ENCODE results near the gene CRACDL. TPM values are rescaled to one million over a fixed set of nuclear protein-coding genes. Genes with fewer than 3 reads are reported as not detected.

The CRACDL gene
- total RNA-seq, 1 donor from 2014 or later: 7.9 TPM

DNA sequence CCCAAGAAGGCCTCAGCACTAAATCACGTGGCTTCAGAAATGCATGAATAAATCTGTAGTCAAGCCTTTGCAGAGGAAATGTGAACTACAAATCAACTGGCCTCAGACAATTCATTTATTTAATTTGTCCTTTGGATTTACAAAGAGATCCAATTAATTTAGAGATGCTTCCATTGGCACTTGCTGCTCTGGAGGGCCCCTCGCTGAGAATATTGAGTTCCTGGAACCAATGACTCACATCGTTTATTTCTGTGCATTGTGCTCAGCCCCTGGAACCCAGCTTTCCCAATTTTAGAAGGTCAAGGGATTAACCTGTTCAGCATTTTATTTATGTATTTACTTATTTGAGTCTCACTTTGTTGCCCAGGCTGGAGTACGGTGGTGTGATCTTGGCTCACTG lies 157.9 kb downstream of the CRACDL start:
- DNase-seq (ENCODE audit: low spot score): no peak

DNA sequence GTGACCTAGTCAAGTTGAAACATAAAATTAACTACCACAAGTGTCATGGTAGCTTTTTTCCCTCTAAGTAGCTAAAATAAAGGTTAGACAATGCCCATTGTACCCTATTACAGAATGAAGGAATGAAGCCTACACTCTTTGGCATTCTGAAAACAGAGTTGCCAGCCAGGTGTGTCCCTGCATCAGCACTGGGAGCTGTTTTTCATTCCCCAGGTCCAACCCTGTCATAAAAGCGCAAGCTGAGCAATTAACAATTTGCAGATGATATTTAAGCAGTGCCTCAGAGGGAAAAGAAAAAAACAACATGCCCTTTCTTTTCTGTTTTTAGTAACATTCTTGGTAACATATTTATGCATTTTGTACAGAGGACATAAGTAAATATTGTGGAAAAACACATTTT lies 158.3 kb downstream of the CRACDL start:
- DNase-seq (ENCODE audit: low spot score): no peak

DNA sequence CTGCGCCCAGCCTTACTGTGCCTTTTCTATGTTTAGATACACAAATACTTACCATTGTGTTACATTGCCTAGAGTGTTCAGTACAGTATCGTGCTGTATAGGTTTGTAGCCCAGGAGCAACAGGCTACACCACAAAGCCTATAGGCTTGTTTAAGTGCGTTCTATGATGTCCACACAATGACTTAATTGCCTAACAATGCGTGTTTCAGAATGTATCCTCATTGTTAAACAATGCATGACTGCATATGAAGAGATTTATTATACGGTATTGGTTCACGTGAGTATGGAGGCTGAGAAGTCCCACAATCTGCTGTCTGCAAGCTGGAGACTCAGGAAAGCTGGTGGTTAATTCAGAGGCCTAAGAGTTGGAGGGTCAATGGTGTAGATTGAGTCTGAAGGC lies 158.9 kb downstream of the CRACDL start:
- DNase-seq (ENCODE audit: low spot score): no peak

DNA sequence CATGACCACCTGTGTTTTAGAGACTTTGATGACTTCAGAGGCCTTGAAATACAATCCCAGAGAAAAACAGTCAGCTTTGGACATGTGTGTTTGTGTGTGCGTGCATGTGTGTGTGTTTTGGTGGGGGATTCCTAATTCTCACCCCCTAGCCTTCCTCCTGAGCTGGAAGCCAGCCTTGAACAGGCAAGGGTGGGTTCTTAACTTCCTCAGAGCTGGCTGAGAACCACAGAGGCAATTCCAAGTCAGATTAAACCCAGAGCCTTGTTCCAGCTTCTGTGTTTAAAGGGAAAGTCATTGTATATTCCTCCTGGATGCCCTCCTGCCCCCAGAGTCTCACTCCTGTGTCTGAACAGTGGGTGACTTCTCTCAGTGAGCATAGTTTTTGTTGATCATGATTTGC lies 159.9 kb downstream of the CRACDL start:
- no peak for DNase-seq (ENCODE audit: low spot score)

DNA sequence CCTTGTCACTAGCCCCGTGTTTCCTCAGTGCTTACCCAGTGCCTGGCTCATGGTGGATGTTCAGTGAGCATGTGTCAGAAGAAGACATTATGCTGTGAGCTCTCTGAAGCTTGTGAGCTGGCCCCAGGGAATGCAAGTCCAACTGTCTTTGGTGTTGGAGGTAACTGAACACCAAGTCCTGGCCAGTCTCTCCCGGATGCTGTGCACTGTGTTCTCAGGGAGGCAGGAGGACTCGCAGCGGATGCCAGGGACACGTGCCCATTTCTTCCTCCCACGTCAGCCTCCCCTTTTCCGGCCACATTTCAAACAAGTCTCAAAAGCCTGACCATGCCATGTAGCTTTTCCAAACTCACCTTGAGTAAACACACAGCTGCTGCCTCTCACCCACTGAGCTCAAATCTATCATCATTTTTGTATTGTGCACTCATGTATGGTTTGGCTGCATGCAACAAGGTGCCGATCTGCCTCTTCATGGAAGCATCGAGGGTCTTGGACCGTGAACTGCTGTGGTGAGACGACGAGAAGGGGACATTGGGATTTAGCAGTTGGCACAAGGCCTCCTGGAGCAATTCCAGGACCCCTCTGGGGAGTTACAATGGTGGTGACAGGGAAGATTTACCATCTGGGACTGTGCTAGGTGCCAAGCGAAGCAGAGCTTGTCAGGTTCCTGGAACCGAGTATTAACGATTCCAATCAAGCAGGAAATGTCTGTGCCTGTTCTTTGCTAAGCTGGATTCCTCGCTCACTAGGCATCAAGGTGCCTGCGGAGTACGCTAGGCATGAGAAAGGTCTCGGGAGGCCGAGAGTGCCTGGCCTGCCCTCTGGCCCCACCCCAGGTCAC lies 160.7 kb downstream of the CRACDL start:
- no peak for DNase-seq (ENCODE audit: low spot score)

DNA sequence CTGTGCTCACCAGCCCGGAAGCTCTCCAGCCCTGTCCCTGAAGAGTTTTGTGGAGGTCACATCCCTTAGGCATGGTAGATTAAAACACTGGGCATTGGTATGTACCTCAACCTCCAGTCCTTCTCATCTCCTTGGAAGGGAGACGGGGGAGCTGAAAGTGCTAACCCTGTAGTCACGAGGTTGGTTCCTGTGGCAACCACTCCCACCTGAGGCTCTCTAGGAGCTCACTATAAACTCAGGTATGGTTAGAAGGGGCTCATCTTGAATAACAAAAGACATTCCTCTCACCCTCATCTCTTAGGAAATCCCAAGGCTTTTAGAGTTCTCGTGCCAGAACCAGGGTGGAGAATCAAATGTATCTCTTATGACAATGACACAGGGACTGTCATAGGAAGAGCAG lies 162.1 kb downstream of the CRACDL start:
- DNase-seq (ENCODE audit: low spot score): no peak

DNA sequence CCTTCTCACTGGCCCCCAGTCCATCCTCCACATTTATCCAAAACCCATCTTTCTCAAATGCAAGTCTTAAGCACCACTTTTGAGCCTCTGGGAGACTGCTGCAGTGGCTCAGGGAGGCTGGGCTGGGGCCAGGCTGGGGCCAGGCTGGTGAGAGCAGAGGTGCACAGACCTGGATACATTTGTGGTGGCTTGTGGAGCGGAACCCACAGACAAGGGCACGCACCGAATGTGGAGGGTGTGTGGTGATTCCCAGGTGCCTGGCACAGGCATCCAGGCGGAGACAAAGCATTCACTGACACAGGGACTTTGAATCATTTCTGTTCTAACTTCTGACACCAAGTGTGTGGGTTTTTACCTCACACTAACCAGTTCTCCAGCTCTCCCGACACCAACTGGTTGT lies 162.9 kb downstream of the CRACDL start:
- no peak for DNase-seq (ENCODE audit: low spot score)

DNA sequence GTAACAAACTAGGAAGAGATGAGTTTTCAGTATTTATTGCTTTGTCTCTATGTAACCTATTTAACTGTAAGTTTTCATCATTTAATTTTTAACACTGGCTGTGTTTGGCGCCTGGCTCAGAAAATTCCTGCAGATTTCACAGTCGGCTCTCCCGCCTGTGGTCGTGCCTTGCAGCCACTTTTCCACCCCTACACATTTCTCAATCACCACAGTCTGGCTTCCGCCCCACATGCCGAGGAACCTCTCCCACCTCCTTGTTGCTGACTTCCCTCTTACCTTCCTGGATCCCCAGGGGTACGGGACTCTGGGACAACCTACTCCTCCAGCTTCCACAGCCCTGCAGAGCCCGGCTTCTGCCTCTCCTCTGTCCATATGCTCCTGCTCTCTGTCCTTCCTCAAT lies 163.5 kb downstream of the CRACDL start:
- no peak for DNase-seq (ENCODE audit: low spot score)

DNA sequence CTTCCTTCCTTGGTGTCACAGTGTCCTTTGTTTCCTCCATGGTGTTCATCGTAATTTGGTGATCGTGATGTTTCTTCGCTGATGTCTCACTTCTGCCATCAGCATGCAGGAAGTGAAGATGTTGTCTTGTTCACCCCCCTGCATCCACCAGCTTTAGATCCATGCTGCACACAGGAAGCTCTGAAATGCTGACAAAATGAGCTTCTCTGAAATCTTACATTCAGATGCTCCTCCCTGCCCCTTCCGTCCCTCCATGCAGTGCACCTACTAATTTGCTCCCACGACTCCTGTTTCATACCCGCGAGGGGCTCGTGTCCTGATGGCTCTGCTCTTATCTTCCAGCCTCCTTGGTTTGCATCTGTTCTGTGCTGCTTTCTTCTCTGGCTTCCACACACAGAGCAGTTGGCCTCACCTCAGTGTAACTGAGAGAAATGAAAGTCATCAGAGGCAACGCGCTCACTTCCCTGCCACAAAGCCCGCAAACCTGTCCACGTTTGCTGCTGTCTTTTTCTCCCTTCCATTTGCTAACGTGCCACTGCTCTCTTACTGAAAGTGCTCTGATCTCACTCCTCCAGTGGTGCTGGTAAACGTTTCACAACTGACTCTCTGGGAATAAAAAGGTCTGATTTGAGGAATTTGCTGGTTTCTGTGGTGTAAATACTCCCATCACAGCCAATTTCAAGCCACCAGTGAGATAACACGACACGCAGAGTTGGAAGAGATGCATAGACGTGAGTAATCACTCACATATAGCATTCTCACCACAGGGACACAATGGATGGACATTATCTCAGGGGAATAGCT lies 164.1 kb downstream of the CRACDL start:
- DNase-seq (ENCODE audit: low spot score): no peak

DNA sequence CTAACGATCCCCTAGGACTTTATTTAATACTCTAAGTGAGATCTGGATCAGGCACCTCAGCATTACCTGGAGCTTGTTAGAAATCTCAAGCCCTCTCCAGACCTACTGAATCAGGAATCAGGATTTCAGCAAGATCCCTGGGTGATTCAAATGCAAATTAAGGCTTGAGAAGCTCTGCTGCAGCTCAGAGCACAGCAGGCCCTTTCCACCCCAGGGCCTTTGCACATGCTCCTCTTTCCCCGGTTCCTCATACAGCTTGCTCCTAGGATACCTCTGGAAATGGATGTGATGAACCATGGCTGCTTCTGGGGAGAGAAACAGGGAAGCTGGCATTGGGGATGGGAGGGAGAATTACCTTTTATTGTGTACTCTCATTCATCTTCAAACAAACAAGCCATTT lies 164.8 kb downstream of the CRACDL start:
- no peak for DNase-seq (ENCODE audit: low spot score)

DNA sequence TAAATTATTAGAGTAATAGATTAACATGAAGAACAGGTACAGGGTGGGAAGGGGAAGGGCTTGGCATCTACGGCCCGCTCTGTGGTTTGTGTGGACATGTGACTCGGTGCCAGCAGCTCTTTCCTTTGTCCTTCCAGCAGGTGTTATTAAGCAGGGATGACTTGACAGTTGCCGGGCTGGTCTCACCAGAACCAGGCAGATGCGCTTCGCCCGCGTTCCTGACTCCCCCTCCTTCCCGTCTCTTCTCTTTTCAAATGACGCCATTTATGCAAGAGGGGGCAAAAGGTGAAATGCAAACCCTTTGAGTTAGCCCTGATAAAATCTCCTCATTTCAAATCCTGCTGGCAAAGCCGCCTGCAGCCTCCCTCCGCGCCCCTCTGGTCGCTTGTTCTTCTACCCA lies 166.2 kb downstream of the CRACDL start:
- DNase-seq (ENCODE audit: low spot score): no peak

DNA sequence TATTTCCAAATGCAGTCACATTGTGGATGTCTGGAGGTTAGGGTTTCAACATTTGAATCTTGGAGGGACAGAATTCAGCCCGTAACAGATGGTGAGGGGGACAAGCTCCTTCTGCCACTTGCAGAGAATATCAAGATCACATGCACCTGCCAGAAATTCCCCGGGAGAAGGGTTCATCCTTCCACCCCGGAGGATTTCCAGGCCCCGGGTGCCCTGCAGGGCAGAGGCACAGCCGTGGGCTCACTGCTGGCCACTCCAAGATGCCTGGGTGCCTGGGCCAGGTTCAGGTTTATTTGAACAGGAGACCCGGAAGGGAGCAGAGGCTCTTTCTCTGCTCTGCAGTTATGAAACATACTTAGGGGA lies 166.9 kb downstream of the CRACDL start:
- no peak for DNase-seq (ENCODE audit: low spot score)

DNA sequence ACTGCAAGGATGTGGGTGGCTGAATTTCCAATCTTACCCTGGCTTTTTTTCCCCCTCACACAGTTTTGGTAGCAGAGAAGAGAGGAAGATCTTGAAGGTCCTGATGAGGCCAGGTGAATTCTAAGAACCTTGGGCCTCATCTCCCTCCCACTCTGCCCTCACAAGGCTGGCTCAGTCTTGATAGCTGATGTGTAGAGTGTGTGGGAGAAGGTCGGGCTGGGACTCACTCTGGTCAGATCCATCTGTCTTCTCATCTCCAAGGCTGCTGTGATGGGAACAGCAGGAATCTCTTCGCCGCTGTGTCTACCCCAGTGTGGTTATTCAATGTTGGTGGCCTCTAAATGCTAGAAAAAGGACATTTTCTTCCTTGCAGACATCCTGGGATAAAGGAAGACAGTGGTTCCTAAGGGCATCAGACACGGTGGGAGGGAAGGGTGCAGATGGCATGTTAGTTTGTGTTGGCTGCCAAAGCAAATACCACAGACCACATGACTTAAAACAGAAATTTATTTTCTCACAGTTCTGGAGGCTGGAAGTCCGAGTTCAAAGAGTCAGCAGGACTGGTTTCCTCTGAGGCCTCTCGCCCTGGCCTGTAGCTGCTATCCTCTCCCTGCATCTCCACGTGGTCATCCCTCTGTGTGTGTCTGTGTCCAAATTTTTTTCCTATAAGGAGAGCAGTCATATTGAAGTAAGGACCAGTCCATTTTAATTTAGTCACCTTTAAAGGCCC lies 167.5 kb downstream of the CRACDL start:
- no peak for DNase-seq (ENCODE audit: low spot score)

DNA sequence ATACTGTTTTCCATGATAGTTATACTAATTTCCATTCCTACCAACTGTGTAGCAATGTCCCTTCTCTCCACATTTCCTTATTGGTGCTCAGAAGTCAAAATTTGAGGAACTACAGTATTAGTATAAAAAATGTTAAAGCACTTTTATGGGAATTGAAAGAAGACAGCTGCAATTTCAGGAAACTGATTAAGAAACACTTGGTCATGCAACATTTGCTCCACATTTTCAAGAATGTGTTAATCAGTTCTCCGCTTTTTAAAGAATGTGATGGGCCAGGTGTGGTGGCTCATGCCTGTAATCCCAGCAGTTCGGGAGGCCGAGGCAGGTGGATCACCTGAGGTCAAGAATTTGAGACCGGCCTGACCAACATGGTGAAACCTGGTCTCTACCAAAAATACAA lies 171.5 kb downstream of the CRACDL start:
- no peak for DNase-seq (ENCODE audit: low spot score)

DNA sequence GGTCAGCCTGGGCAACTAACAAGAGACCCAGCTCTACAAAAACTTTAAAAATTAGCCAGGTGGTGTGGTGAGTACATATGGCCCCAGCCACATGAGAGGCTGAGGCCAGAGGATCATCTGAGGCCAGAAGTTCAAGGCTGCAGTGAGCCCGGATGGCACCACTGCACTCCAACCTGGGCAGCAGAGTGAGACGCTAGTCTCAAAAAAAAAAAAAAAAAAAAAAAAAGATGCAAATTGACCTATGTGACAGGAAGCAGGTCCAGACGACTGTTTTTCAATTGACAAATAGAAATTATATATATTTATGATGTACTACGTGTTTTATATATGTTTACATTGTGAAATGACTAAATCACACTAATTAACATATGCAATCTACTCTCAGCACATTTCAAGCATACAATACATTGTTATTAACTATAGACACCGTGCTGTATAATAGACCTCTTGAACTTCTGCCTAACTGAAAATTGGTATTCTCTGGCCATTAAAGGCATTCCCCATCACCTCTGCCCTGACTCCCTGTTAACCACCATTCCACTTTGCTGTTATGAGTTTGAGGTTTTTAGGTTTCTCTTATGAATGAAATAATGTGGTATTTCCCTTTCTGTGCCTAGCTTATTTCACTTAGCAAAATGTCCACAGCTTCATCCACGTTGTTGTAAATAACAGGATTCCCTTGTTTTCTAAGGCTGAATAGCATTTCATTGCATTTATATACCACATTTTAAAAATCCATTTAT lies 172.6 kb downstream of the CRACDL start:
- DNase-seq (ENCODE audit: low spot score): no peak

DNA sequence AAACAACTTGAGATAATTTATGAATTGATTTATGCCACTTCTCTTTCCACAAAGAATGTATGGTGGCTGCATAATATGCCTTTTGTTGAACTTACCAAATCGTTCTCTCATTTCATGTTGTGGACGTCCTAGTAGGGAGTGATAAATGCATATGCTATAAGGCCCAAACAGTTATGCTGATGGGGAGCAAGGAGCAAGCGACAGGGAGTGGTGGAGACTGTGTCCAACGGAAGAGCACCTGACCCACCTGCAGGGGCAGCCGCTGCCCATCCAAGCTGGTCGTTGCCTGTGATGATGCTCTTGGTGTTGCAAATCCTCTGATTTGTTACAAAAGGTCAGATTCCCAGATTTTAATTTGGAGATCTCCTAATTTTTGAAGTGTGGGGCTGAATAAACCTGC lies 174.1 kb downstream of the CRACDL start:
- DNase-seq (ENCODE audit: low spot score): no peak

DNA sequence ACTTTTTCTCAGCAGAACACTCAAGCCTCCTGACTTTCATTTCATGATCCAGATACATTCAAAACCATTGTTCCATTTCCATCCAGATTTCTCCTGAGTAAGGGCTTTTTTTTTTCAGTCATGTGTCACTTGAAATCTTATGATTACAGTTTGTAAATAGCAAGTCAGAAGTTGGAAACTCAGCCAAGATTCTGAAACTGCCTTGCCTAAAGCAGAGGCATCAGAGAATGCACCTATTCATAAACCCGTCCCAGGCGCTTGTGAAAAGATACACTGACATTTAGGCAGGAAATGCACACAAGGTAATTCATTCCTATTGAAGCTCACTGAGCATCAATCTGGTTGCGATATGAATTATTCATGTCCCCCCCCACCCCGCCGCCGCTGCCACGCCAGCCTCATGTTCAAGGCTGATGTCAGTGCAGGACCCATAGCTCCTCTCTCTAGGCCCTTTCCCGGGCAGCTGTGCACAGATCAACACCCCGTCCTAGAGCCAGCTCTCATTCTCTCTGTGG lies 174.7 kb downstream of the CRACDL start:
- DNase-seq (ENCODE audit: low spot score): no peak

DNA sequence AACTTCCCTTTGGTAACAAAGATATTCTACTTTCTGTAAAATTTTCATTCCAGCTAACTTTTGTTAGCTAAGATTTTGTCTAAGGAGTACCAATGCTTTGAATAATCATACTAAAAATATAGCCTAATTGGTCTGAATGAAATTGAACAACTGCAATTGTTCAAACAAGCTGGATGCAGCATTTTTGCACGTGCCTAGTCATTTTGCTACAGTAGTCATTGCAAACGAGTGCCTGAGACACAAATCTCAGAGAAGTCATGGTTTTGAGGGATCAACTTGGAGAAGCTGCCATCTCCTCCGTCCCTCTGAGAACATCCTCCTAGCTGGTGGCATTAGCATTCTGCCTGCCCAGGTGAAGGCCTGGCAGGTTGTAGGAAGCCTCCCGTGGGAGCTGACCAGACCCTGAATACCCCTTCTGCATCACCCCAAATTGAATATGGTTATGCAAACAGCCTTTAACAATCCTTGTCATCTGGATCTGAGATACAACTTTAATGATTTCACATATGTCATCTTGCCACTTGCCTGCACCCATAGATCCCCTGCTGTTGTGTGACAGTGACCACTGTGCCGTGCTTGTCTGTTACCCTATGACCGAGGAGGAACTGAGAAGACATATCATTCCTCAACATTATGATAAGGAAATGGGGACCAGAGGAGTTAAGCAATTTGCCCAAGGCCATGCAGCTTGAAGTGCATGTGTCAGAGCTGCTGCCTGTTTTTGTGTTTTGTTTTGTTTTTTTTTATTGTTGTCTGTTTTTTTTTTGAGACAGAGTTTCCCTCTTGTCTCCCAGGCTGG lies 176.0 kb downstream of the CRACDL start:
- no peak for DNase-seq (ENCODE audit: low spot score)

DNA sequence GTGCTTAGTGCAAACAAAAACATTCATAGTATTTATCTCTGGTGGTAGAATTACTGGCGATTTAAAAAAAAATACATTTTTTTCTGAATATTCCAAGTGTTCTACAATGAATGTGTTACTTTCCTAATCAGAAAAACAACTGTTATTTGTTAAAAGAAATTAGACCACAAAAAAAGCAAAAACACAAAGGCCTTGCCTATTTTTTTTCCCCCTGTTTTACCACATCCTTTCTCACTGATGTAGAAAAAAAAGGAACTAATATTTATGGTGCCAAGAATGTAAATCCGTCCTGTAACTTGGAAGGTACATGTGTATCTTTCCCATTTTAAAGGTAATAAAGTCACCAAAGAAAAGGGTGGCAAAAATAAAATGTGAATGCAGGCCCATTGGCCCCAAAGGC lies 176.7 kb downstream of the CRACDL start:
- no peak for DNase-seq (ENCODE audit: low spot score)

DNA sequence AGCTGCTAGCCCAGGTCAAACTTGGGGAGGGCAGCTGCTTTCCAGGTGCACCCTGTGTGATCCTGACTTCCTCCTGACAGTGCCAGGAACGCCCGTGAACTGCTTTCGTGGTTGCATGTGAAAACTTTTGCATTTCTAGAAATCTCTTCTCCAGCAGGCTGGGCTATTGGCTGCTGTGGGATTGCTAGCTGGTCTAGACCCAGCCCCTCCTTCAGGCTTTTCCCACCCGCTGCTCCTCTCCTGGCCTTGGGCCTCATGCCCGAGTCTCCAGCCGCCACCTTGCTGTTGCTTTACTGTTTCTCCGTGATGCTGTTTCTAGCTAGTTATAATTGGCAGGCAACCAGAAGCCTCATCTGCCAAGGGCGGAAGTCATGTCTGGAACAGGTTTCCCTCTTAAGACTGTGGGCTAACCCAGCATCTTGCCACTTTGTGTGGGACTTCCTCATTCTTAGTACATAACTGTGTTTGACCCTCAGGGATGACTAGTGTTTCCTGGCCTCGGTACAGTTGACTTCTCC lies 178.1 kb downstream of the CRACDL start:
- DNase-seq (ENCODE audit: low spot score): no peak

Data from mesenteric fat pad (tissue), 1 donor.